HG02571 (cell line): ENCODE data around the gene ZNF276.
"Not testable (repeated sequence)": the region's sequence is repeated elsewhere in the genome, so short reads cannot be mapped to it uniquely, and the experiment has no call there.

ENCODE experiments used
- ATAC-seq: cut with Tn5 transposase; IDR thresholded peaks from one replicate; pipeline ENCODE4 v1.9.1; 2021; ENCODE audit warnings: mild to moderate bottlenecking, moderate library complexity; ENCODE audit not compliant: unreplicated experiment

The ZNF276 gene

DNA sequence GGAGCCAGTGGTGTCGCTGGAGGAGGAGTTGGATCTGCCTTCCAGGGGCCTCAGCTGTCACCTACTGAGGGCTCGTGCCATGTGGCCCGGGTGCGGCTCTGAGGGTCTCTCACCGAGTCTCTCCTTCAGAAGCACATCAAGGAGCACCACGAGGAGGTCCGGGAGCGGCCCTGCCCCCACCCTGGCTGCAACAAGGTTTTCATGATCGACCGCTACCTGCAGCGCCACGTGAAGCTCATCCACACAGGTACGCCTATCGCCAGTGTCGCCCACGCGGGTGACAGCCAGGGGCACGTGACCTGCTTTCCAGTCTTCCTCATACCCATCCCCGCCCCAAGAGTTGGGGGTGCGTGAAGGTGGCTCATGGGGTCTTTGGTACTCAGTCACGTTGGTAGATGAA lies 12.5 kb downstream of the ZNF276 start:
- ATAC-seq = no peak

DNA sequence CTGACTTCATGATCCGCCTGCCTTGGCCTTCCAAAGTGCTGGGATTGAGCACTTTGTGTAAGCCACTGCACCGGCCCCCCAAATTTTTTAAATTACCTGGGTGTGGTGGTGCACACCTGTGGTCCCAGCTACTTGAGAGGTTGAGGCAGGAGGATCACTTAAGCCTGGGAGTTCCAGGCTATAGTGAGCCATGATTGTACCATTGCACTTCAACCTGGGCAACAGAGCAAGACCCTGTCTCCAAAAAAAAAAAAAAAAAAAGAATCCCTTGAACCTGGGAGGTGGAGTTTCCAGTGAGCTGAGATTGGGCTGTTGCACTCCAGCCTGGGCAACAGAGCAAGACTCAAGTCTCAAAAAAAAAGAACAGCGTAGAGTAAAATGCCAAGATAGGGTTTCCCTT lies 15.2 kb downstream of the ZNF276 start:
- ATAC-seq = no peak

DNA sequence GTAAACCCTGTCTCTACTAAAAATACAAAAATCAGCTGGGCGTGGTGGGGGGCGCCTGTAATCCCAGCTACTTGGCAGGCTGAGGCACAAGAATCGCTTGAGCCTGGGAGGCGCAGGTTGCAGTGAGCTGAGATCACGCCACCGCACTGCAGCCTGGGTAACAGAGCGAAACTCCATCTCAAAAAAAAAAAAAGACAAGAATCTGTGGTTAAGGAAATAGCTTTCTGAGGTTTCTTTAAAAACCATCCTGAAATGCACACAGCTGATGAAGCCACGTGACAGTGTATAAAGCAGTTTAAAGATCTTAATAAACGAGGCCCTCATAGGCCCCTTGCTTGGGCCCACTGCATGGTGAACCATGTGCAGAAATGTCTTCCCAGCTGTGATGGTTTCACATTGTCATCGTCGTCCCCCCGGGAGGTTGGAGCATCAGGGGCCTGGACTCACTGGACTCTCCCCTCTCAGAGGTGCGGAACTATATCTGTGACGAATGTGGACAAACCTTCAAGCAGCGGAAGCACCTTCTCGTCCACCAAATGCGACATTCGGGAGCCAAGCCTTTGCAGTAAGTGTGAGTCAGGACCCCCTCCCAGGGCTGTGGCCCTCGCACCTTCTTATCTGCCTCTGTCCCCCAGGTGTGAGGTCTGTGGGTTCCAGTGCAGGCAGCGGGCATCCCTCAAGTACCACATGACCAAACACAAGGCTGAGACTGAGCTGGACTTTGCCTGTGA lies 16.2 kb downstream of the ZNF276 start:
- no peak for ATAC-seq

DNA sequence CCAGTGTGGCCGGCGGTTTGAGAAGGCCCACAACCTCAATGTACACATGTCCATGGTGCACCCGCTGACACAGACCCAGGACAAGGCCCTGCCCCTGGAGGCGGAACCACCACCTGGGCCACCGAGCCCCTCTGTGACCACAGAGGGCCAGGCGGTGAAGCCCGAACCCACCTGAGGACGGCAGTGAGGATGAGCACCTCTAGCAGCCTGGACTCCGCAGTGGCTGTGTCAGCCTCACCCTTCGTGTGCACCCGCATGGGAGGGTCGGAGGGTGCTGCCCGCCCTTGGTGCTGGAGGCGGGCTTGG lies 16.7 kb downstream of the ZNF276 start:
- no peak for ATAC-seq

DNA sequence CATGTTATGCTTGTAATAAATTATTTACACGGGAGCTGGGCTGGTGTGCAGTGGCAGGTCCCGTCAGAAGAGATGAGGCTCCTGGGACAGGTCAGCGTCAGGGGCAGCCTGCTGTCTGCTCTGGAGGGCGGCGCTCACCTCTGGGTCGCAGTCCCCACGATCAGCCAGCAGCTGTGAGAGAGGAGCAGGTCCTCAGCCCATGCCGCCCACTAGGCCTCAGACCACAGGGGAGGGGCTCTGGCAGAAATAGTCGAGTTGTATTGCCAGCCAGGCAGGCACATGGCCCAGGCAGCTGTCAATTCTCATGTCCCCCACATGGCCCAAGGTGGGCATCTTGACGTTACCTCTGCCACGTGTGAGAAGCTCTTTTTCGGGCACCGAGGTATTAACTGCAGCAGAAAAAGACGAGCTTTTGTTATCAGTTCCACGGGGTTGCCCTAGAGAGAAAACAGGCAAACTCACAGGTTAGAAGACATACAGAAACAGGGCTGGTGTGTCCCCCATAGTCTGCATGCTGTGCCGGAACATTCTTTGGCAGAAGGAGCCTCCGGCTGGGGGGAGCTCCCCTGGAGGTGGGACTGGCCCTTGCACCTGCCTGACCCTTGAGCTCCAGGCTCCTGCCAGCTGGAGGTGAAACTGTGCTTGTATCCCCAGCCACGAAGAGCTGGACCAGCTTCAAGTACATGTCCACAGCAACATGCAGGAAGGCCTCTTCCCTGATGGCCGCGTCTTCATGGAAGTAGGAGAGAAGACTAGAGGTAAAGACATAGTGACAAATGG lies 17.4 kb downstream of the ZNF276 start:
- ATAC-seq = no peak

DNA sequence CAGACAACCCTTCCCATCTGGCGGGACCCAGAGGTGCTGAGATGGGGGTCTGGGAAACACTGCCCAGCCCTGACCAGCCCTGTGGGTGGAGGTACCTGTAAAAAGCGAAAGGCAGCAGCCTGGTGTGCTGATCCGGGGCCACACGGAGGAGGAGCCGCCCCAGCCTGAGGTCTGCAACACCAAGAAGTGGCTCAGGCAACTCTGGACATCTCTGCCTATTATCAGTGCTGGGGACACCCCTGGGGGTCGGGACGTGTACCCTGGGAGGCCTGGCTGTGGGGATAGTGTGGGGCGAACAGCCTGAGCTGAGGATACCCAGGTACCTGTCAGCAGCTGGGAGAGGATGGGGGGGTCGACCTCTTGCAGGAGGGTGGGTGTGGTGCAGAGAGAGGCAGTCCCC lies 18.0 kb downstream of the ZNF276 start:
- ATAC-seq = no peak

DNA sequence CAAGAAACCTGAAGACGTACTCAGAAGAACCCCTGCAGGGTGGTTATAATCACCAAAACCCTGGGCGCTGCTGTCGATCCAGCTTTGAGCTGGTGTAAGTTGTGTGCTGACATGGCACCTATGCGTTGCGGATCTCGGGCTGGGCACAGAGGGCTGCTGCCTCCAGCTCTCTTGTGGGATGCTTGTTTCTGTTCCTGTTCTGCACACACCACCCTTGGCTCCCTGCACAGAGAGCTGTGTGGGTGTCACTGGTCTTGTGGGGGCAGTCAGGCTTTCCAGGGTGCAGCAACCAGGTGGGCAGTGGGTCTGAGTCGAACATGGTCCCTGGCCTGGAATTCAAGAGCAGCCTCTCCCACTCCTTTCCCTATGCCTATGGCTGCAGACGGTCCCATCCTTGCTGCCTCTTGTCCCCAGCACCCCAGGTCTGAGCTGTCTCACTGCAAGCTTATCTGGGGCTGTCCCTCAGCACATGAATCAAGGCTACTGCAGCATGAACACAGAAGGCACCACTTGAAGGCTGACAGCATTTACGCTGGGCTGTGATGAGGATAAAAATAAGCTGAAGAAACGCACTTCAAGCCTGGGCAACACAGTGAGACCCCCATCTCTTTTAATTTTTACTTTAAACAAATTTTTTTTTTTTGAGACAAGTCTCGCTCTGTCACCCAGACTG lies 20.1 kb downstream of the ZNF276 start:
- ATAC-seq = no peak

DNA sequence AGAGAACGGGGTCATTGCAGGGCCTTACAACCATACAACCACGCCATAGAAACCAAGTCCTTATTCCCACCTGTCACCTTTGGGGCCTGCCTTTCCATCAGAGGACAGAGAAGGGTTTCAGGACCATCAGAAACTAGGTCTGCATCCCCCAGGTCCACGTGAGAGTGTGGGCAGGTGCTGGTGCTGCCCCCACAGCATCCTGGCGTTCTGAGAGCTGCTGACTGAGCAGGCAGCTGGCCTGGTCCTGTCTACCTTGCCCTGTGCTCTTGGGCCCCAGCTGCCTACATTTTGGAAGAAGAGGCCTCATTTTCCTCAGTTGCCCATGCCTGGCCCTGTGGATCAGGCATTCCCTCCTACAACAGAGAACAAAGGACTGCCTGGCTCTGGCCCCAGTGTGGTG lies 21.6 kb downstream of the ZNF276 start:
- ATAC-seq = no peak

DNA sequence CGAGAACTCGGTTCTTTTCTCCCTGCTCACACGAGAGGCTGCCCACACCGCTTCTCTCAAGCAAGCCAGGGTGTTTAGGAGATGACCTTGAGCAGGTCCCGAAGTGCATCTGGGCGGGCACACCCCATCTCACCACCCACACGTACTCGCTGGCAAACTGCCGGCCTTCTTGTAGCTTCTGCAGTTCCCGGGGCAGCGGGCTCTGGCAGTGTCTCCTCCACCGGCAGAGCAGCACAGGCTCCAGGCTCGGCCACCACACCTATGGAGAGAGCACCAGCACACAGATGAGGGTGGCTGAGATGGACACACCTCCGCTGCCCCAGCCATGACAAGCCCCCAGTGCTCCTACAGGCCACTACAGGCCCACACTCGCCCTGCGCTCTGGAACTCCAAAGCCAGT lies 23.5 kb downstream of the ZNF276 start:
- ATAC-seq = no peak

DNA sequence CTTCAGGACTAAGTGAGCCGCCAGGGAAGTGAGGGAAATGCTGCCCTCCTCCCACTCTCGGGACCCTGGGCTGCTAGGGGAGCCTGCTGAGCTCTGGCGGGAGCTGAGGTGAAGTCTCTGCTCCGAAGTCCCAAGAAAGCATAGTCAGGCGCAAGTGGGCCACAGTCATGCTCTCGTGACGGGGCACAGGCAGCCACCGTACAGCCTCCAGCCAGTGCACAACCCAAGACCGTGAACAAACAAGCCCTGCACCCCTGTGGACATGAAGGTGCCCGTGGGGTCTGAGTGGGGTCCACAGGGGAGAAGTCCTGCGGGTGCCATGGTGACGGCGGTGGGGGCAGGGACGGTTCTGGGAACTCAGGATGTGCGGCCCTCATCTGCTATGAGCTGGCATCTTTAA lies 24.7 kb downstream of the ZNF276 start:
- ATAC-seq = no peak

DNA sequence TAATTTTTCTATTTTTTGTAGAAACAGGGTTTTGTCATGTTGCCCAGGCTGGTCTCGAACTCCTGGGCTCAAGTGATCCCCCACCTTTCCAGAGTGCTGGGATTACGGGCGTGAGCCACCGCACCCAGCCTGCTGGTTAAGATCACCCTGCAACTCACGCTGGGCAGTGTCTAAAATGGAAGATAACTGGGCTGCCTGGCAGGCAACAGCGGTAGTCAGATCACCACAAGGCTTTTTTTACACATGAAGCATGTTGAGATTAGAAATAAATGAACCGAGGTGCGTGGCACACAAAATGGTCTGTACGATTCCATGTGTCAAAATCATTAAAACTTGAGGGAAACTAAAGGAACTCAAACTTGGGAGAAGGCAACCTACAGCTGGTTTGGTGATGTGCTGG lies 26.7 kb downstream of the ZNF276 start:
- ATAC-seq = no peak

DNA sequence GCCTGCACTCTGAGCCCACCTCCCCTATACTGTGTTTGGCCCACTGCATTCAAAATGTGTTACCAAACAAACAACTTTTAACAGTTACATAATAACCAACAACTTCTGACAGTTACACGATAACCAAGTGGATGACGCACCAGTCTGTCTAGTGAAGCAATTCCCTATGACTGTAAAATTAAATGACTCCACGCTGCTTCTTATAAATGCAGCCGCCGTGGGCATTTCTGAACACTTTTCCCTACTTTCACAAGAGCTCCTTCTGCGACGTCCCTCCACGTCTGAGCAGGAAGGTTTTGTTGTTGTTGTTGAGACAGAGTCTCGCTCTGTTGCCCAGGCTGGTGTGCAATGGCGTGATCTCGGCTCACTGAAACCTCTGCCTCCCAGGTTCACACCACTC lies 27.6 kb downstream of the ZNF276 start:
- ATAC-seq = no peak

DNA sequence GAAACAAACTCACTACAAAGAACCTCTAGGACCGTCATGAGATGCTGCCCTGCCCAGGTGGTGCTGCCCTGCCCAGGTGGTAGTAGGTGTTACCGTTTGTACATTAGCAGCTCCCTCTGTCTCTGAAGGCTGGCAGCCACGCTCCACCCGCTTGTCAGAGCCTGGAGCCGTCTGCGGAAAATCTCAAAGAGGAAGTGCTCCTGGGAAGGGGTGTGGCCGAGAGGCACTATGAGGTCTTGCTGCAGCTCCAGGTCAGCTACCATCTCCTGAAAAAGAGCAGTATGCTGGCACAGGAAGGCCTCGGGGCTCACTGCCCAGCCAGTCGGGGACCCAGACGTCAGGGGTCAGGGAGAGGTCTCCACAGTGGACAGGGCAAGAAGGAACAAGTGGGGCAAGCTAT lies 28.3 kb downstream of the ZNF276 start:
- no peak for ATAC-seq

DNA sequence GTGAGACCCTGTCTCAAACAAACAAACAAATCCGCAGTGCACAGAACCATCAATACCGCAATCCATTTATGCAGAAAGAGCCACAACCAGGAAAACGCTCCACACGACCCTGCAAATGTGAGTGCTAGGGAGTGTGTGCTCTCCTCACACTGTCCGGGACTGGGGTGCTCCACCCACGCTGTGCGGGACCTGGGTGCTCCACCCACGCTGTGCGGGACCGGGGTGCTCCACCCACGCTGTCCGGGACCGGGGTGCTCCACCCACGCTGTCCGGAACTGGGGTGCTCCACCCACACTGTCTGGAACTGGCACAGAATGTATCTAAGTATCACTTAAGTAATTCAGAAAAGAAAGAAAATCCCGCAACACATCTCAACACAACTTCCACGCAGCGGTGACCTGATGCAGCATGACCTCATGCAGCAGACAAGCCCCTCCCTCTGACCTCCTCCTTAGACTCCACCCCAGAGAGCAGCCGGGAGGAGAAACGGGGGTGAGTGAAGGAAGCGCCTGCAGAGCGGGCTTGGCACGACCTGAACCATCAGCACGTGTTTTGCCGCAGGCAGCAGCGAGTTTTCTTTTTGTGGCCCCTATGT lies 38.5 kb downstream of the ZNF276 start:
- no peak for ATAC-seq

DNA sequence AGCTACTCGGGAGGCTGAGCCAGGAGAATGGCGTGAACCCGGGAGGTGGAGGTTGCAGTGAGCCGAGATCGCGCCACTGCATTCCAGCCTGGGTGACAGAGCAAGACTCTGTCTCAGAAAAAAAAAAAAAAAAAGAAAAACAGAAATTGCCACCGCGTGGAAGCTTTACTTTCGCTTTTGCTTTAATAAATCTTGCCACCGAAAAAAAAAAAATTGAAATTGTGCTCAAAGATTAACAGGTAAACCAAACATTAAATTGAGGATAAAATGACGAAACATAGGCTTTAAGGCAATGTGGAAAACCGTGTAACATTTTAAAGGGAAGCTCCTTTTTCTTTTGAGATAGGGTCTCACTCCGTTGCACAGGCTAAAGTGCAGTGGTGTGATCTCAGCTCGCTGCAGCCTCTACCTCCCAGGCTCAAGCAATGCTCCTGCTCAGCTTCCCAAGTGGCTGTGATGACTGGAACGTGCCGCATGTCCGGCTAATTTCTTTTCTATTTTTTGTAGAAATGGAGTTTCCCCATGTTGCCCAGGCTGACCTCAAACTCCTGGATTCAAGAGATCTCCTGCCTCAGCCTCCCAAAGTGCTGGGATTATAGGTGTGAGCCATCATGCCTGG lies 40.1 kb downstream of the ZNF276 start:
- no peak for ATAC-seq

DNA sequence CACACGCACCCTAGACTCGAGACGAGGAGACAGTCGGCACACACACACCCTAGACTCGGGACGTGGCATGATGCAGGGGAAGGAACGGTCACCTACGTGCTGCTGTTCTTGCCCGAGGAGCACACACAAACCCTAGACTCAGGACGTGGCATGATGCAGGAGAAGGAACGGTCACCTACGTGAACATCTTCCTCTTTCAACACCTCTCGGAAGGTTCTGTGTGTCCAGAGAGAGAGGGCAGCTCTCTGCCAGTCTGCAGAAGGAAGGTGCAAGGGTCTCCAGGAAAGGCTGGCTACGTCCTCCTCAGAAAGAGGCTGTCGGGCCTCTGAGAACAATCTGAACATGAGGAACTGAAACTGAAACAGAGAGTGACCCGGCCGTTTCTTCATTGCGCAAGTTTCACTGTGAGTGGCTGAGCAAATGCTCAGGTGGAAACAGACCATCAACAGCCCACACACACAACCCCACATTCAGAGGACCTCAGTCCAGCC lies 43.4 kb downstream of the ZNF276 start:
- ATAC-seq = peak; percentile 82

DNA sequence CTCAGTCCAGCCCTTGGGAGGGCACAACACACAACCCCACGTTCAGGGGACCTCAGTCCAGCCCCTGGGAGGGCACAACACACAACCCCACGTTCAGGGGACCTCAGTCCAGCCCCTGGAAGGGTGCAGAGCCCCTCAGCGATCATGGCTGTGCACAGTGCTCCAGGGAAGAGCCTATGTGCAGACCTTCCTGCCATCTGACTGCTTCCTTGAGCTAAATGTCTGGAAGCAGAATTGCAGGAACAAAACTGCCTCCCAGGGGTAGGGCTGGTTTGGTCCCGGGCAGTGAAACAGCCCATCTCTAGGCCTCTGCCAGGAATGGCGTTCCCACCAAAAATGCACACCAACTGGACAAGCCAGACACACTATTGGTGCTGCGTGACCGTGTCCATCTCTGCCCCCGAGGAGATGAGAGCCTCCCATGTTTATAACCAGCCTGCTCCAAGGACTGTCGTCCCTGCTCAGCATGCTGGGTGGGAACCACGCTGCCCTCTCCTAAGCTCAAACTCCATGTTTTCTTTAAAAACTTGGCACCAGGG lies 44.0 kb downstream of the ZNF276 start:
- no peak for ATAC-seq

DNA sequence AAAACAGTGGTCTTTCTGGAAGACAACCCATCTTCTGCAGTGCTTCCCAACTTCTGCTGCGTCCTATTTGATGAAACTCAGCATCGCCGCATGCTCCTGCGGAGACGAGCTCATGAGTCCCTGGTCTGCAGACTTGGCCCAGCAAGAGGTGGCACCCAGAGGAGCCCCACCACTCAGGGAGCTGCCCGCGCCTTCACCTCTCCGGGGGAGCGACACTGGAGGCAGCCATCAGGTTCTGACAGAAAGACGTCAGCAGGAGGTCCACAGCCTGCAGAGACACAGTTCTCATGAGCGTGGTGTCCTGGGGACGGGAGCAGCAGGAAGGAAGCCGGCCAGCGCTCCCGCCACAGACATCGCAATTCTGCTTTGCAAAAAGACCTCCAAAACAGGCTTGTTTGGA lies 49.0 kb downstream of the ZNF276 start:
- ATAC-seq = no peak

DNA sequence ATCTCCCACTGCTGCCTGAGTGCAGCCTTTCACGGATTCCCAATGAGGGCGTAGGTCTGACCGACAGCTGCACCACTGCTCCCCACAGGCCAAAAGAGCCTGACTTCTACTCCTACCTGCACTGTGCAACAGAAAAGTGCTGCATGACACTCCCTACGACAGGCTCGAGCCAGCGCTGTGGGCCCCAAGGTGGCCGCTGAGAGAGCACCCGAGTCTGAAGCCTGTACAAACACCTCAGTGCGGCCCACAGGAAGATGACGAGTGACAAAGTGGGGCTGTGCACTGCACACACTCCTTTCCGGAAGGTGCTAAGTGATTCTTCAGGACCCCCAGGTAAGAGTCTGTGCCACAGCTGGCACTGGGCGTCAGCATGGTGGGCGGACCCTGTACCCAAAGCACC lies 53.9 kb downstream of the ZNF276 start:
- ATAC-seq = no peak

DNA sequence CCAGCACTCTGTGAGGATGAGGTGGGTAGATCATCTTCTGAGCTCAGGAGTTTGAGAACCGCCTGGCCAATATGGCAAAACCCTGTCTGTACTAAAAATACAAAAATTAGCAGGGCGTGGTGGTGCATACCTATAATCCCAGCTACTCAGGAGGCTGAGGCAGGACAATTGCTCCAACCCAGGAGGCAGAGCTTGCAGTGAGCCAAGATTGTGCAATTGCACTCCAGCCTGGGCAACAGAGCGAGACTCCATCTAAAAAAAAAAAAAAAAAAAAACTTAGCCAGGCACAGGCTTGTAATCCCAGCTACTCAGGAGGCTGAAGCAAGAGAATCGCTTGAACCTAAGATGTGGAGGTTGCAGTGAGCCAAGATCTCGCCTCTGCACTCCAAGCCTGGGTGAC lies 56.9 kb downstream of the ZNF276 start:
- ATAC-seq = not testable (repeated sequence)
